NCI-H1436 treated with DMSO at 0.1 percent for 48 hours (cell line): ENCODE measurements around the gene CIB4.

Experiments used
- DNase-seq: peaks from one replicate; lab custom pipeline; 2025; lab: John Stamatoyannopoulos, UW

The CIB4 gene

GRCh38 chr2:26640781-26641564 lies at the start of gene CIB4:
Gene CIB4, minus strand, starts transcription at chr2:26641366. Its CDS starts 52 bp downstream, at chr2:26641314.
- no peak for DNase-seq

- DNase-seq, result no peak
Measured at GRCh38 chr2:26687801-26688200, 46.6 kb upstream of the CIB4 start.

GRCh38 chr2:26687328-26687727 lies 46.2 kb upstream of the CIB4 start:
- no peak for DNase-seq

GRCh38 chr2:26685989-26686839 lies 45.0 kb upstream of the CIB4 start:
- peak; percentile 27 for DNase-seq

- no peak for DNase-seq
Measured at GRCh38 chr2:26685341-26685740, 44.2 kb upstream of the CIB4 start.

GRCh38 chr2:26683583-26683982 lies 42.4 kb upstream of the CIB4 start:
- no peak for DNase-seq

GRCh38 chr2:26682155-26682554 lies 41.0 kb upstream of the CIB4 start:
- DNase-seq, result no peak

- DNase-seq, result no peak
Measured at GRCh38 chr2:26681656-26682055, 40.5 kb upstream of the CIB4 start.

GRCh38 chr2:26679867-26680266 lies 38.7 kb upstream of the CIB4 start:
- no peak for DNase-seq

- DNase-seq, result no peak
Measured at GRCh38 chr2:26678035-26678434, 36.9 kb upstream of the CIB4 start.

- no peak for DNase-seq
Measured at GRCh38 chr2:26675651-26676255, 34.6 kb upstream of the CIB4 start.

- no peak for DNase-seq
Measured at GRCh38 chr2:26674771-26675170, 33.6 kb upstream of the CIB4 start.

- no peak for DNase-seq
Measured at GRCh38 chr2:26674002-26674751, 33.0 kb upstream of the CIB4 start.

- no peak for DNase-seq
Measured at GRCh38 chr2:26672818-26673393, 31.7 kb upstream of the CIB4 start.

- DNase-seq, result no peak
Measured at GRCh38 chr2:26672112-26672817, 31.1 kb upstream of the CIB4 start.

- DNase-seq, result no peak
Measured at GRCh38 chr2:26671691-26672090, 30.5 kb upstream of the CIB4 start.

- no peak for DNase-seq
Measured at GRCh38 chr2:26670931-26671460, 29.8 kb upstream of the CIB4 start.

GRCh38 chr2:26670171-26670570 lies 29.0 kb upstream of the CIB4 start:
- DNase-seq, result no peak

- DNase-seq, result no peak
Measured at GRCh38 chr2:26668856-26669750, 27.9 kb upstream of the CIB4 start.

- no peak for DNase-seq
Measured at GRCh38 chr2:26668041-26668440, 26.9 kb upstream of the CIB4 start.
